Raji (cell line): ENCODE measurements around the gene TSPAN9.

Experiments
- POLR2A ChIP-seq: IDR thresholded peaks from 2 replicates; pipeline ENCODE4 v1.6.1; 2011; ENCODE audit warnings: low read depth, low read length, control low read depth; ENCODE audit not compliant: insufficient read depth

Gene TSPAN9

DNA sequence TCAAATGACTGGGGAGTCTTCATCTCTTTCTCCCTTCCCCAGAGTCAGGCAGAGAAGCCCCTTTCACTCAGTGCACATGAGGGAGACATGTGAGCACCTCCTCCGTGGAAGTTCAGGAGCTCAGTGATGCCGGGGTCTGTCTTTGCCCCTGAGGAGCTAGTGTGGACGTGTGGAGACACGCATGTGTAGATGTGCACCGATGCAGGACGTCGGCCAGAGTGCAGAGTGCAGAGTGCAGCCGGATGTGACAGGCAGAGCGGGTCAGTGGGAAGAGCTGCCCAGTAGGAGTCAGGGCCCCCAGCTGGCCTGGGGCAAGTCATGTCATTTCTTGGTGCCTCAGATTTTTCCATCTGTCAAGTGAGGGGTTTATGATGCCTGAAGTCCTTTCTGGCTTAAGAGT, 20.7 kb downstream of the TSPAN9 start:
- no peak for TF ChIP-seq POLR2A

DNA sequence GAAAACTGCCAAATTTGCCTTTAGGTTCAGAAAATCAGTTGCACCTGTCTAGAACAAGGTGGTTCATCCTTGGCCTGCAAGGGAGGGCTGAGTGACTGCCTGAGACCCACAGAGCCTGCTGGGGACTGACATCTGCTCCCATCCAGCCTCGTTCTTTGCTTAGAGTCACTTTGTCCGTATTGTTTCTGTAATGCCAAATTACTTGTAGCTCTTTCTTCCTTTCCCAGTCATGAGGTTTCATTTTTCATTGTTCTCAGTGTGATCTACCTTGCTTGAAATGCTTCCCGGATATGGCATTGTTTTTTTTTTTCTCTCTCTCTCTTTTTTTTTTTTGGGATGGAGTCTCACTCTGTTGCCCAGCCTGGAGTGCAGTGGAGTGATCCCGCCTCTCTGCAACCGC, 21.3 kb downstream of the TSPAN9 start:
- TF ChIP-seq POLR2A = no peak

DNA sequence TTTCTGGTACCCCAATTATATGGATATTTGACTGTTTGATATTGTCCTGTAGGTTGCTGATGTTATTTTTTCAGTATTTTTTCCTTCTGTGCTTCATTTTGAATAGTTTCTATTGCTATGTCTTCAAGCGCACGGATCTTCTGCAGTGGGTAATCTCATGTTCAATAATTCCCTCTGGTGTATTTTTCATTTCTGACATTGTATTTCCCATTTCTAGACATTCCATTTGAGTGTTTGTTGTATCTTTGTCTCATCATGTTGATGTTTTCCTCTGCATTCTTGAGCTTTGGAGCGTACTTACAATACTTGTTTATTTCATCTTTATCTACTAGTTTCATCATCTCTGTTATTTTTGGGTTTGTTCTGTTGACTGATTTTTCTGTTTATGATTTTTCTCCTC, 22.0 kb downstream of the TSPAN9 start:
- TF ChIP-seq POLR2A = no peak

DNA sequence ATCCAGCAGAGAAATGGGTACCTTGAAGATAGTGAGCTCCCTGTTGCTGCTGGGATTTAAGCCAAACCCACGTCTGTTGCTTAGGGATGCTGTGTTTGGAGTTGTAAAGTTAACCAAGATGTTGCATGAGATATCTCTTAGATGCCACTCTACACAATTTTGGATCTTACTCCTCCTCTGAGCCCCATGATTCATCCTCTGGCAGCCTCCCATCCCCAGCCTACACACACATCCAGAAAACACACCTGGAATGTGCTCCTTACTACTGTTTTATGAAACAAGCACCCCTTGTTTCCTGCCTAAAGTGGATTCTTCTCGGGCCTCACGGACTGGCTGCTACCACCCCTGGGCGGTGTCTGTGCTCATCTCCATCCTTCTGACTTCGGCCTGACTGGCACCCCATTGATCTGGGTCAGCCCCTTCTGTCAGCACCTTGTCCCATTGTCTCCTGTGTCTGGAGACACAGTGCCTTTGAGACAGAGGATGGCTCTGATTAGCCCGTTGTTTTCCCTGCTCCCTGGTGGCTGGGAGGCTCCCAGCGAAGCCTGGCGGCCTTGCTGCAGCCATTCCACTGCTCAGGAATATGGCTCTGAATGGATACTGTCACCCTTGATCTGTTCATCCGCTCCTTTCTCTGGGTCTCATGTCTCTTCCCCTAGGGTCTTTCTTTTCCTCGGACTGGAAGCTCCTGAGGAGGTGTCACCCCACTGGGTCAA, 24.3 kb downstream of the TSPAN9 start:
- no peak for TF ChIP-seq POLR2A

DNA sequence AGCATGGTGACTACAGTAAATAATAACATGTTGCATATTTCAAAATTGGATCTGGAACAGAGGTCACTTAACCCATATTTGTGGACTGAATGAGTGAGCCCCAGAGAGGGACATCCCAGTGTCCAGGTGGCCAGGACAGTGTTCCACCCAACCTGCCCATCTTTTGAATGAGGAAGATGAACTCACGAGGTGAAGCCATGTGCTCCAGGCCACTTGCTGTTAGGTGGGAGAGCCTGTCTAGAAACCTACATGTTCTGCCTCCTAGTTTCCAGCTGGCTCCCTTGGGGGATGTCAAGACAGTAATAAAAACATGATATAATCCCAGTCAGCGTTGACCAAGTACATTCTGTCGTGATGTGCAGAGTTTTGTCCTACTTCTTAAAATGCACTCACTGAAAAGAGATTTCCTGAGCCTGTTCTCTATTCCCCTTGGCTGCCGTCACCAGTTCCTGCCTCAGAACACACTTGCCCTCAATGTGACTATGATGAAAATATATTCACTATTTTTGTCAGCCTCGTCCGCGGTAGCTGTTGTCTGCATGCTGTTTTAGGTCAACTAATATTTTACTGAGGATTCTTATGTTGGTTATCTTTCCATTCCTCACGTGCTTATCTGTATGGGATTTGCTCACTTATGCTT, 25.7 kb downstream of the TSPAN9 start:
- no peak for TF ChIP-seq POLR2A

DNA sequence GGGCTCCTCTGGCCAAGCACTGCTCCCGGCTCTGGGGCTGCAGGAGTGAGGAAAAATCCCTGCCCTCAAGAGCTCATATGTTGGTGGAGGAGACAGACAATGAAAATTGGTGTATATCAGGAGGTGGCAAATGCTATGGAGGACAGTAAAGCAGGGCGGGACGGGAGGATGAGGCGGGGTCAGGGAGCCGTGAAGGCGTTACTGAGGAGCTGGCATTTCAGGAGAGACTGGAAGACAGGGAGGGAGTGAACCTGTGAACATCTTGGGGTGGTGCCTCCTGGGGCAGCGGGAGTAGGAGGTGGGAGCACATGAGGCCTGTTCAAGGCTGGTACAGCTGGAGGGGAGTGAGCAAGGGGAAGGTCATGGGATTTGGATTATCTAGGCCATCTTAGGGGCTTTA, 26.6 kb downstream of the TSPAN9 start:
- TF ChIP-seq POLR2A = no peak

DNA sequence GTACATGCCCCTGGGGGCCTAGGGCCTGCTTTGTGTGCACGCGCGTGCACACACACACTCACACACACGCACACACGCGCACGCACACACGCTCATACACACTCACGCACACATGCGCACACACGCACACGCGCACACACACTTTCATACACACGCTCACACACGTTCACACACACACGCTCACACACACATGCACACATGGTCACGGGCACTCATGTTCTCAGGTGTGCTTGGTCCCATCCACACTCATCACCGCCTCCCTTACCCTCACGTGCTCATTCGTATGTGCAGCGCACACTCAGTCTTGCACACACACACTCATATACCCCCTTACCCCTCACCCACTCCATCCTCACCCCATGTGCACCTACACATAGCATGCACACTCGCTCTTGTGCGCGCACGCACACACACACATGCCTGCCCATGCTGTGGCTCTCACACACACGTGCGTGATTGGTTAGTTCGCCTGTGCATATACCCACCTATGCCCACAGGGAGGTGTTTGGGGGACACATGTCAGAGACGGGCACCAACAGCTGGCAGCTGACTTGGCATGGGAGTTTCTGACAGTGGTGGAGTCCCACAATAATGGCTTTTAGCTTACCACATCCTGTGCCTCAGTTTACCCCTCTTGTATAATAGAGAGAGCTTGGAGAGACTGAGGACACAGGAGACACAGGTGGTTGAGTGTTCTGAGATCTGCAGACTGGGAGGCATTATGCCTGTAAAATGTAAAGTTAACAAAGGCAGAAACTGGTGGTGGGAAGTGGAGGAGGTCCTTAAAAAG, 28.7 kb downstream of the TSPAN9 start:
- TF ChIP-seq POLR2A = no peak

DNA sequence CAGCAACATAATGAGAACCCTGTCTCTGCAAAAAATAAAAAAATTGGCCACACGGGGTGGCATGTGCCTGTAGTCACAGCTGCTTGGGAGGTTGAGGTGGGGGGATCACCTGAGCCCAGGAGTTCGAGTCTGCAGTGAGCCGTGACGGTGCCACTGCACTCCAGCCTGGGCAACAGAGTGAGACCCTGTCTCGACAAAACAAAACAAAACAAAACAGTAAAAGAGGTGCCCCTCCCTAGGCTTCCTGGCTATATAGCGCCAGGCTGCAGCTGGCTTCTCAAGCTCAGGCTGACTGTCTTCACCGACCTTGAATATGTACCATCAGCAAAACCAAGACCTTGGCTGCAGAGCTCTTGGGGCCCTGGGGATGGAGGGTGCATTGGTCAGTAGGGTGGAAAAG, 29.4 kb downstream of the TSPAN9 start:
- no peak for TF ChIP-seq POLR2A

DNA sequence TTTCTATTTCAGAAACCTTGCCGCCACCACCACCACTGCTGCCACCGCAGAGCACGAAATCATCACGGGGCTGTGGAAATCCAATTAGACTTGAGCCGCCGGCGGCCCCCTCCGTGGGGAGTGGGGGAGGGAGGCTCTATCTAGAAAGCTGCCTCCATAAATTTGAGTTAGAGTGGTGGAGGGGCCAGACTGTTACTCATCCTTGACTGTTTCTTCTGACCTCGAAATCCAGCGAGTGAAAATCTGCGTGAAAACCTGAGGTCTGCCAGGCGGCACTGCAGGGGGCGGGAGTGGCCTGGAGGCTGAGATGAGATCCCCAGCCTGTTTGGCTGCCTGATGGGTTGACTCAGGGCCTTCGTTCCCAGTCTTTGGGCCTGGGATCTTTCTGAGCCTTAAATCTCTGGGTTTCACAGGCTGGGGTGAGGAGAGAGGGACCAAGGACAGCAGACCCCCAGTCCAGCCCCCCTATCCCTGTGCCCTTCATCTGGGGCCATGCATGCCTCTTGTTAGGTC, 29.9 kb downstream of the TSPAN9 start:
- no peak for TF ChIP-seq POLR2A

DNA sequence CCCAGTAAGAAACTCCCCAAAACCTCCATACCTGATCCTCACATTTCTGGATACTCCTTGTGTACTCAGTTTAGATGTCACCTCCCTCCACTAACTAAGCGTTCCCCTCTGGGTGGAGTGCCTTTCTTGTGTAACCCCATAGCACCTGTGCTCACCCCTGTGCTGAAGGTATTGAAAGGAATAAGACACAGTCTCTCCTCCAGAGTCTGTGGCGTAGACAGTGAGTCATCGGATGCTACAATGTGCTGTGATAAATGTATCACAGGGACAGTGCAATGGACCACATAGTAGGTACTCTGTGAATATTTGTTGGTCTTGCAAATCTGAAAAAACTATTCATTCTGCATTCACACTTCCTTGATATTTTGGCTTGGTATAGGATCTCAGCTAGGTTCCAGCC, 30.8 kb downstream of the TSPAN9 start:
- TF ChIP-seq POLR2A = no peak

DNA sequence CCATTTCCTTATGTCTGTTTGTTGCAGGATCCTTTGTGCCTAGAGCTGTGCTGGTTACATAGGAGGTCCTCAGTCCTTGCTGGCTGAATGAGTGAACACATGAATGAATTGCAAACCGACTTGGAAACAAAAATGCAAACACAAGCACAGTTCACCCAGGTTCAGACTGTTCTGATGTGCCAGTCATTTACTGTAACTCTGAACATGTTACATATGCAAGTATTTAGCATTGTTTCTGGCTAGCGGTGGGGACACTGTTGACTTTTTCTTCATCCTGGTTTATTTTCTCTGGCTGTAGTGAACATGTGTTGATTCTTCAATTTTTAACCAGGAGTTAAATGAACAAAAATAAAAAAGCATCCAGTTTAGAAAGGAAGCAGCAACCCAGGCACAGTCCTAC, 33.4 kb downstream of the TSPAN9 start:
- no peak for TF ChIP-seq POLR2A

DNA sequence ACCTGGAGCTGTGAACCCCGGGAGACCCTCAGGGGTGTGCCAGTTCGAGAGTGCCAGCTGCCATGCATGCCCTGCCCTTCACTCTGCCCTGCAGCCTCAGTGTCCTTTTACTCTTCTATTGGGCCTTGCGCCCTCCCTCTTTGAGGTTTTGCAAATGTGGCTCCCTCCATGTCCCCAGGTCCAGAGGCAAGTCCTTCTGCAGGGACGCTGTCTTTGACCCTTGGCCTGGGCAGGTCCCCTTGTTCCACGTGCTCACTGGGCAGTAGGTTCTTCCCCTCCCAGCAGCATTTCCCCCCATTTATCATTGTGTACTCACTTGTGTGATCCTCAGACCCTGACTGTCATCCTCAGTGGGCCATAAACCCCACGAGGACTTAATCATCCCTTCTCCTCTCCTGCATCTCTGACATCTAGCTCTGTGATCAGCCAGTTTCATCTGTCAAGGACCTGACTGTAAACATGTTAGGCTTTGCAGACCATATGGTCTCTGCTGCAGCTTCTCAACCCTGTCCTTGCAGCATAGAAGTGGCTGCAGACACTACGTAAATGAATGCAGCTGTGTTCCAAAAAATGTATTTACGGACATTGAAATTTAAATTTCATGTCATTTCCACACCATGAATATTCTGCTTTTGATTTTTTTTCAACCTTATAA, 36.6 kb downstream of the TSPAN9 start:
- no peak for TF ChIP-seq POLR2A

DNA sequence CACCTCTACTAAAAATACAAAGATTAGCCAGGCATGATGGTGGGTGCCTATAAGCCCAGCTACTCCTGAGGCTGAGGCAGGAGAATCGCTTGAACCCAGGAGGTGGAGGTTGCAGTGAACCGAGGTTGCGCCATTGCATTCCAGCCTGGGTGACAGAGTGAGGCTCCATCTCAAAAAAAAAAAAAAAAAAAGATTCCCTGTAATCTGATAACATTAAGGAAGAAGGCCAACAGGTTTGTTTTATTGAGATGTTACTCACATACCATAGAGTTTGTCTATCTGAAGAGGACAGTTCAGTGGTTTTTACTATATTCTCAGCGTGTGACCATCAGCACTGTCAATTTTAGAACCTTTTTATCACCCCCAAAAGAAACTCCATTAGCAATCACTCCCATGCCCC, 37.5 kb downstream of the TSPAN9 start:
- TF ChIP-seq POLR2A = no peak

DNA sequence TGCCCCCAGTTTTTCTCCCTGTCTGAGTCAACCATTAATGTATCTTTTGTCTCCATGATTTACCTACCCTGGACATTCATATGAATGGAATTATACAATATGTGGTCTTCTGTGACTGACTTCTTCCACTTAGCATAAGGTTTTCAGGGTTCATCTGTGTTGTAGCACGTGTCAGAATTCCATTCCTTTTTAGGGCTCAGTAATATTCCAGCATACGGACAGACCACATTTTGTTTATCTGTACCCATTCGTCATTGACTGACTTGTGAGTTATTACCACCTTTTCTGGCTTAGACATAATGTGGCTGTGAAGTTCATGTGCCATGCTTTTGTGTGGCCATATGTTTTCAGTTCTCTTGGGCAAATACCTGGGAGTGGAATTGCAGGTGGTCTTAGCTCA, 37.9 kb downstream of the TSPAN9 start:
- TF ChIP-seq POLR2A = no peak

DNA sequence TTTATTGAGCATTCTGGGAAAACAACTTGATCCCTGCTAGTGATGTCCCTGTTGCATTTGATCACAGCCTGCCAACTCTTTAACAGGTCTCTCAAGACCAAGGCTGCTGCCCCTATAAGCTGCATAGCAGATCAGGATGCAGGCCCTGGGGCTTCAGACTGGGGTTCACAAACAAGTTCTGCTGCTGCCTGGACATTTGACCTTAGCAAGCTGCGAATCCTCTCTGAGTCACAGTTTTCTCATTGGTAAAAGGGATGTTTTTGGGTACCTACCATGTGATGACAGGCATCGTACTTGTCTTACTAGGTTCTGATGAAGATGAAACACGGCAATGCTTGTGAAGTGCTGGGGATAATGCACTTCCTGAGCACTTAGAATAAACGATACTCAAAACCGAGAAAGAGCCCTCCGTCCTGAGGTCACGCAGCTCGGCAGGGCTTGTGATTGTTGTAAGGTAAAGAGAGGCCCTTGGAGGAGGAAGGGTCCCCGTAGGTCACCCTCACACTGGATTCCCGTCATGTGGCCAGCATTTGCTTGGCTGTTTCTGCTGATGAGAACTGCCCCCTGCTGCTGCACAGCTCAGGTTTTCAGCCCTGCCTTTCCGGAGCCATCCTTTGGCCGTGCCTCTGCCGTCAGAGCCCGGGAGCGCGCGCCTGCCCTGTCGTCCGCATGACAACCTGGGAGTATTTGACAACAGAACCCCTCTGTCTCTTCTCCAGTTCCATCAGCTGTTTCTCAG, 39.1 kb downstream of the TSPAN9 start:
- no peak for TF ChIP-seq POLR2A
